Activated B cell treated with CpG ODN at 0.5 μM for 24 hours (primary cell): Measurements from ENCODE around the gene ZAR1. TPM values are rescaled to one million over a fixed set of nuclear protein-coding genes. Genes with fewer than 3 reads are reported as not detected.
"Not testable (repeated sequence)": the region's sequence is repeated elsewhere in the genome, so short reads cannot be mapped to it uniquely, and the experiment has no call there.

ENCODE experiments used
- ATAC-seq: fragments of 200-7000 bp; cut with Tn5 transposase; one replicate; pipeline ENCODE4 v1.10.0; 2021; ENCODE audit warnings: low read depth, mild to moderate bottlenecking, moderate library complexity
- CTCF ChIA-PET: fragments of 350-600 bp; sonication (Branson Sonifier 250); formaldehyde crosslinking; loops from one replicate; lab custom pipeline; 2021; ENCODE audit warnings: antibody characterized with exemption; lab: Charles Lee
- POLR2A ChIA-PET: fragments of 350-600 bp; sonication (Branson Sonifier 250); formaldehyde crosslinking; loops from one replicate; lab custom pipeline; 2021; ENCODE audit warnings: antibody characterized with exemption; lab: Charles Lee
- DNase-seq: peaks from one replicate; pipeline ENCODE4 v3.0.0; 2022
- H3K27ac Mint-ChIP-seq: one replicate; pipeline ENCODE4 v1.8.0; 2020; ENCODE audit warnings: mixed read lengths
- H3K27me3 Mint-ChIP-seq: one replicate; pipeline ENCODE4 v1.8.0; 2021; ENCODE audit warnings: mixed read lengths
- H3K36me3 Mint-ChIP-seq: one replicate; pipeline ENCODE4 v1.8.0; 2021; ENCODE audit warnings: low read depth, mixed read lengths
- H3K4me1 Mint-ChIP-seq: one replicate; pipeline ENCODE4 v1.8.0; 2021; ENCODE audit warnings: mixed read lengths
- H3K4me3 Mint-ChIP-seq: one replicate; pipeline ENCODE4 v1.8.0; 2020; ENCODE audit warnings: mild to moderate bottlenecking, mixed read lengths
- H3K9me3 Mint-ChIP-seq: one replicate; pipeline ENCODE4 v1.8.0; 2020; ENCODE audit warnings: mixed read lengths
- intact Hi-C: fragments of 100-400 bp; cut with micrococcal nuclease; formaldehyde crosslinking; loops from one replicate; pipeline ENCODE4 v1.15.1; 2024
- total RNA-seq: library from RNA; stranded (reverse); gene quantifications from 2 replicates; pipeline ENCODE4 v1.2.3, GENCODE V29; 2022
- TF ChIP-seq, protein P1 (sequence below): fragments of 200-600 bp; IDR thresholded peaks from one replicate; pipeline ENCODE4 v1.8.0; 2022; ENCODE audit warnings: antibody characterized with exemption, mild to moderate bottlenecking

The ZAR1 gene
- total RNA-seq, 1 donor from 2014 or later = not detected

- DNase-seq = no peak
- H3K4me1 Mint-ChIP-seq = no peaks in the 10 kb centered on the region
- H3K36me3 Mint-ChIP-seq = no peaks in the 10 kb centered on the region
- no peaks in the 10 kb centered on the region for H3K9me3 Mint-ChIP-seq
- no peak for ATAC-seq
- CTCF ChIA-PET = no interaction called here
- H3K27ac Mint-ChIP-seq = no peak overlapping the region
- intact Hi-C loops = no loop called here
- POLR2A ChIA-PET = no interaction called here
- peaks cover 4% of the 10 kb centered on the region for H3K27me3 Mint-ChIP-seq
- TF ChIP-seq, protein P1, sequence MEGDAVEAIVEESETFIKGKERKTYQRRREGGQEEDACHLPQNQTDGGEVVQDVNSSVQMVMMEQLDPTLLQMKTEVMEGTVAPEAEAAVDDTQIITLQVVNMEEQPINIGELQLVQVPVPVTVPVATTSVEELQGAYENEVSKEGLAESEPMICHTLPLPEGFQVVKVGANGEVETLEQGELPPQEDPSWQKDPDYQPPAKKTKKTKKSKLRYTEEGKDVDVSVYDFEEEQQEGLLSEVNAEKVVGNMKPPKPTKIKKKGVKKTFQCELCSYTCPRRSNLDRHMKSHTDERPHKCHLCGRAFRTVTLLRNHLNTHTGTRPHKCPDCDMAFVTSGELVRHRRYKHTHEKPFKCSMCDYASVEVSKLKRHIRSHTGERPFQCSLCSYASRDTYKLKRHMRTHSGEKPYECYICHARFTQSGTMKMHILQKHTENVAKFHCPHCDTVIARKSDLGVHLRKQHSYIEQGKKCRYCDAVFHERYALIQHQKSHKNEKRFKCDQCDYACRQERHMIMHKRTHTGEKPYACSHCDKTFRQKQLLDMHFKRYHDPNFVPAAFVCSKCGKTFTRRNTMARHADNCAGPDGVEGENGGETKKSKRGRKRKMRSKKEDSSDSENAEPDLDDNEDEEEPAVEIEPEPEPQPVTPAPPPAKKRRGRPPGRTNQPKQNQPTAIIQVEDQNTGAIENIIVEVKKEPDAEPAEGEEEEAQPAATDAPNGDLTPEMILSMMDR = no peak
- H3K4me3 Mint-ChIP-seq = no peak overlapping the region
Measured at GRCh38 chr4:48450740-48451139, 39.3 kb upstream of the ZAR1 start.

DNA sequence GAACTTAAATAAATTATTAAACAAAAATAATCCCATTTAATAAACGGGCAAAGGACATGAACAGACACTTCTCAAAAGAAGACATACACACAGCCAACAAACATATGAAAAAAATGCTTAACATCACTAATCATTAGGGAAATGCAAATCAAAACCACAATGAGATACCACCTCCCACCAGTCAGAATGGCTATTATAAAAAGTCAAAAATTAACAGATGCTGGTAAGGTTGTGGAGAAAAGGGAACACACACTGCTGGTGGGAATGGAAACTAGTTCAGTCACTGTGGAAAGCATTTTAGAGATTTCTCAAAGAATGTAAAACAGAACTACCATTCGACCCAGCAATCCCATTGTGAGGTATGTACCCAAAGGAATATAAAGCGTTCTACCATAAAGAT, 38.4 kb upstream of the ZAR1 start:
- DNase-seq, CTCF ChIA-PET, H3K4me1 Mint-ChIP-seq, POLR2A ChIA-PET, H3K36me3 Mint-ChIP-seq, H3K4me3 Mint-ChIP-seq, H3K27me3 Mint-ChIP-seq, H3K9me3 Mint-ChIP-seq, intact Hi-C loops, H3K27ac Mint-ChIP-seq, ATAC-seq: not testable (repeated sequence)

DNA sequence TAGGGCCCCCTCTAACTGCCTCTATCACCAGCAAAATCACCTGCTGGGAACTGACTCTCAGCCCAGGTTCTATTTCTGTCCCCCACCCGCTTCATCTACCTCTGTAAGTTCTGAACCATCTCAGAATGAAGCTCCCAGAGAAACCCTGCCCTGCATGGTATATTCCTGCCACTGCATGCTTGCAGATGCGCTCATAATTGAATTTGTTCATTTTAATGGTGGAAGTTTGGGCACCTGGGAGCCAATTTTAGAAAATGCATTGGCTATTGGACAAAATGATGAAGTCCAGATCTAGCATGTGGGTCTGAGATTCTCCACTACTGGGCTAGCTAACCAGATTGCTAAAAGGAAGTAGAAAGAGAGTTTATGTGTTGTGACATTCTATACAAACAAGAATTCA, 35.5 kb upstream of the ZAR1 start:
- no peak overlapping the region for H3K27ac Mint-ChIP-seq
- TF ChIP-seq, protein P1 = no peak
- DNase-seq (no peak), ATAC-seq (no peak)
- peaks cover 11% of the 10 kb centered on the region for H3K27me3 Mint-ChIP-seq
- H3K4me1 Mint-ChIP-seq = no peaks in the 10 kb centered on the region
- no peaks in the 10 kb centered on the region for H3K36me3 Mint-ChIP-seq
- ChIA-PET CTCF (no interaction called here), POLR2A (no interaction called here)
- H3K9me3 Mint-ChIP-seq = peaks cover 10% of the 10 kb centered on the region
- intact Hi-C loops = no loop called here
- no peak overlapping the region for H3K4me3 Mint-ChIP-seq

- CTCF ChIA-PET = no interaction called here
- POLR2A ChIA-PET = no interaction called here
- no peak overlapping the region for H3K27ac Mint-ChIP-seq
Measured at GRCh38 chr4:48461000-48461399, 29.1 kb upstream of the ZAR1 start.

DNA sequence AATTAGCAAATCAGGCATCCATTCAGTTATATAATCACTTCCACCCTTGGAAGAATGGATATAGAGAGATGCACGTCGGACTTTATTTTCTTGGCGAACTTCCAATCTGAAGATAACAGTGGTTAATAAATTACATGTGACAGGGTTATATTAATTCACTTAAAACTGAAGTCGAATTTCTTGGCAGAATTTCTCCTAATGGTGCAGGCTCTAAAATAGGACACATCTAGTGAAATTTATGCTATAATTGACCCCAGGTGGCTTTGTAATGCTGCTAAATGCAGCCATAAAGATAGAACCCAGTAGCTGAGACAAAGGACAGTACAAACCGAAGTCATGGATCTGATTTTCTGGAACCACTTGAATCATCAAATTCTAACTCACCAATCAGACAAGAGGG, 27.7 kb upstream of the ZAR1 start:
- ChIA-PET CTCF (no interaction called here), POLR2A (no interaction called here)
- no peak for ATAC-seq
- intact Hi-C loops = no loop called here
- peaks cover 2% of the 10 kb centered on the region for H3K27me3 Mint-ChIP-seq
- no peaks in the 10 kb centered on the region for H3K4me1 Mint-ChIP-seq
- peaks cover 13% of the 10 kb centered on the region for H3K9me3 Mint-ChIP-seq
- H3K27ac Mint-ChIP-seq = no peak overlapping the region
- TF ChIP-seq, protein P1 = no peak
- no peaks in the 10 kb centered on the region for H3K36me3 Mint-ChIP-seq
- DNase-seq = no peak
- no peak overlapping the region for H3K4me3 Mint-ChIP-seq

More at GRCh38 chr4:48461000-48461399, 29.1 kb upstream of the ZAR1 start:
- ATAC-seq (no peak), DNase-seq (no peak)
- no peaks in the 10 kb centered on the region for H3K36me3 Mint-ChIP-seq
- H3K27me3 Mint-ChIP-seq = peaks cover 10% of the 10 kb centered on the region
- H3K4me1 Mint-ChIP-seq = no peaks in the 10 kb centered on the region
- H3K9me3 Mint-ChIP-seq = peaks cover 19% of the 10 kb centered on the region
- TF ChIP-seq, protein P1 = no peak
- intact Hi-C loops = no loop called here
- no peak overlapping the region for H3K4me3 Mint-ChIP-seq

DNA sequence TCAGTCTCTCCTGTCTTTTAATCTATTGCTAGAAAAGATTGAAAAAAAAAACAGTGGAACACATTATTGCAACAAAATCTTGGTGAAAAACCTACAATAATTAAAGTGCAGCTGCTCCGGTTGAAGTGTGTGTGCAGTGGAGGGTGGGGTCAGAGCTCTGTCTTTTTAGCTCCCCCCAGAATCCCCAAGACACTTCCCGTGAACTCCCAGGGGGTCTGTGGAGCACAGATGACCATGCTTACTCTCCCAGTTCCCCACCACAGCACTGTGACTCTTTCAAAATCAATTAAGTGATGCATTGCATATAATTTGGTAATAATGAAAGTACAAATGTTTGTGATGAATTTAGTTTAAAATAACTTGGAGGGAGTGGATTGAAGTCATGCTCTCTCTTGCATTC, 22.6 kb upstream of the ZAR1 start:
- no peak overlapping the region for H3K27ac Mint-ChIP-seq
- no peaks in the 10 kb centered on the region for H3K36me3 Mint-ChIP-seq
- H3K4me1 Mint-ChIP-seq = no peaks in the 10 kb centered on the region
- no peak for DNase-seq
- ChIA-PET CTCF (no interaction called here), POLR2A (no interaction called here)
- peaks cover 10% of the 10 kb centered on the region for H3K27me3 Mint-ChIP-seq
- intact Hi-C loops = no loop called here
- no peak for ATAC-seq
- TF ChIP-seq, protein P1 = no peak
- no peak overlapping the region for H3K4me3 Mint-ChIP-seq
- peaks cover 10% of the 10 kb centered on the region for H3K9me3 Mint-ChIP-seq
